Mammary epithelial cell (primary cell): ENCODE data around the gene BAG1.

ENCODE experiments used
- EZH2 ChIP-seq: IDR thresholded peaks from 2 replicates; pipeline ENCODE4 v1.6.1; 2012; ENCODE audit warnings: low read length, inconsistent platforms, borderline replicate concordance
- TF ChIP-seq, protein P1 (sequence below), 2 donors: IDR thresholded peaks in 1 of 2; conservative IDR thresholded peaks in 1 of 2; 2 replicates each; pipeline ENCODE4 v1.5.1; 2011 to 2012; ENCODE audit warnings: inconsistent platforms in 2 of 2, low read length in 2 of 2, mild to moderate bottlenecking in 2 of 2, control low read depth in 1 of 2, low read depth in 1 of 2; ENCODE audit not compliant: insufficient read depth in 1 of 2; ENCODE audit errors: extremely low read depth in 1 of 2

GRCh38 chr9:33263131-33264002 lies 1.1 kb downstream of the BAG1 start:
- TF ChIP-seq EZH2, result no peak
- TF ChIP-seq, protein P1, sequence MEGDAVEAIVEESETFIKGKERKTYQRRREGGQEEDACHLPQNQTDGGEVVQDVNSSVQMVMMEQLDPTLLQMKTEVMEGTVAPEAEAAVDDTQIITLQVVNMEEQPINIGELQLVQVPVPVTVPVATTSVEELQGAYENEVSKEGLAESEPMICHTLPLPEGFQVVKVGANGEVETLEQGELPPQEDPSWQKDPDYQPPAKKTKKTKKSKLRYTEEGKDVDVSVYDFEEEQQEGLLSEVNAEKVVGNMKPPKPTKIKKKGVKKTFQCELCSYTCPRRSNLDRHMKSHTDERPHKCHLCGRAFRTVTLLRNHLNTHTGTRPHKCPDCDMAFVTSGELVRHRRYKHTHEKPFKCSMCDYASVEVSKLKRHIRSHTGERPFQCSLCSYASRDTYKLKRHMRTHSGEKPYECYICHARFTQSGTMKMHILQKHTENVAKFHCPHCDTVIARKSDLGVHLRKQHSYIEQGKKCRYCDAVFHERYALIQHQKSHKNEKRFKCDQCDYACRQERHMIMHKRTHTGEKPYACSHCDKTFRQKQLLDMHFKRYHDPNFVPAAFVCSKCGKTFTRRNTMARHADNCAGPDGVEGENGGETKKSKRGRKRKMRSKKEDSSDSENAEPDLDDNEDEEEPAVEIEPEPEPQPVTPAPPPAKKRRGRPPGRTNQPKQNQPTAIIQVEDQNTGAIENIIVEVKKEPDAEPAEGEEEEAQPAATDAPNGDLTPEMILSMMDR (conservative IDR thresholded peaks at IDR 0.05 in 1 of 2, IDR thresholded peaks at IDR 0.05 in 1 of 2; ENCODE audit: extremely low read depth in 1 of 2, insufficient read depth in 1 of 2, low read depth in 1 of 2, low read length in 2 of 2), result no peak
